Immature natural killer cell (primary cell): Measurements from ENCODE around the gene LAMC3. TPM values are rescaled to one million over a fixed set of nuclear protein-coding genes. Genes with fewer than 3 reads are reported as not detected.
A peak's percentile ranks its signal among the peaks of the same experiment; 100 is the strongest.

ENCODE experiments used
- DNase-seq, 3 donors: peaks; one replicate each; pipeline ENCODE4 v3.0.0; 2022; ENCODE audit warnings: mixed read lengths in 1 of 3
- H3K27ac Mint-ChIP-seq, 6 donors: one replicate each; pipeline ENCODE4 v1.8.0; 2020; ENCODE audit warnings: mixed read lengths in 6 of 6, mild to moderate bottlenecking in 5 of 6, inconsistent platforms in 4 of 6, moderate library complexity in 3 of 6
- H3K27me3 Mint-ChIP-seq, 3 donors: one replicate each; pipeline ENCODE4 v1.8.0; 2020 to 2021; ENCODE audit warnings: low read depth in 3 of 3, mild to moderate bottlenecking in 3 of 3, mixed read lengths in 3 of 3, moderate library complexity in 3 of 3, inconsistent platforms in 1 of 3
- H3K36me3 Mint-ChIP-seq, 3 donors: one replicate each; pipeline ENCODE4 v1.8.0; 2020; ENCODE audit warnings: mixed read lengths in 3 of 3, inconsistent platforms in 2 of 3, mild to moderate bottlenecking in 2 of 3
- H3K4me1 Mint-ChIP-seq, 2 donors: one replicate each; pipeline ENCODE4 v1.8.0; 2020; ENCODE audit warnings: inconsistent platforms in 2 of 2, mild to moderate bottlenecking in 2 of 2, mixed read lengths in 2 of 2, moderate library complexity in 1 of 2
- H3K4me3 Mint-ChIP-seq, 5 donors: one replicate each; pipeline ENCODE4 v1.8.0; 2020; ENCODE audit warnings: mild to moderate bottlenecking in 5 of 5, mixed read lengths in 5 of 5, inconsistent platforms in 3 of 5, moderate library complexity in 3 of 5
- H3K9me3 Mint-ChIP-seq, 6 donors: one replicate each; pipeline ENCODE4 v1.8.0; 2020; ENCODE audit warnings: mild to moderate bottlenecking in 6 of 6, mixed read lengths in 6 of 6, inconsistent platforms in 4 of 6, moderate library complexity in 3 of 6
- polyA plus RNA-seq, 3 donors: library from polyadenylated mRNA; unstranded; fragments of 300-500 nt; fragmentation: Illumina TruSeq; gene quantifications; one replicate each; pipeline ENCODE4 v1.2.3, GENCODE V29; 2021

Gene LAMC3
- polyA plus RNA-seq, 3 donors from 2014 or later, result not detected

GRCh38 chr9:131001021-131001420 lies 8.0 kb upstream of the LAMC3 start:
- DNase-seq, result no peak
- Mint-ChIP-seq H3K4me1 (no peaks in the 10 kb centered on the region), H3K9me3 (no peaks in the 10 kb centered on the region)

GRCh38 chr9:131001990-131002389 lies 7.0 kb upstream of the LAMC3 start:
- Mint-ChIP-seq H3K27me3 (peaks cover 0 to 2% (median 2%) of the 10 kb centered on the region in 3 donors), H3K4me3 (no peak overlapping the region), H3K9me3 (no peaks in the 10 kb centered on the region), H3K27ac (no peak overlapping the region), H3K36me3 (no peaks in the 10 kb centered on the region), H3K4me1 (no peaks in the 10 kb centered on the region)
- no peak for DNase-seq

More at GRCh38 chr9:131001021-131001420, 8.0 kb upstream of the LAMC3 start:
- peaks cover 0 to 2% (median 2%) of the 10 kb centered on the region in 3 donors for H3K27me3 Mint-ChIP-seq
- H3K4me3 Mint-ChIP-seq, result no peak overlapping the region
- H3K27ac Mint-ChIP-seq, result no peak overlapping the region
- H3K36me3 Mint-ChIP-seq, result no peaks in the 10 kb centered on the region

- DNase-seq, result no peak
- Mint-ChIP-seq H3K9me3 (no peaks in the 10 kb centered on the region), H3K27me3 (peaks cover 0 to 10% (median 7%) of the 10 kb centered on the region in 3 donors), H3K4me1 (no peaks in the 10 kb centered on the region), H3K36me3 (no peaks in the 10 kb centered on the region), H3K4me3 (no peak overlapping the region), H3K27ac (no peak overlapping the region)
Observed at GRCh38 chr9:131006601-131007000, 2.4 kb upstream of the LAMC3 start.

- DNase-seq, result no peak
- Mint-ChIP-seq H3K4me3 (no peak overlapping the region), H3K9me3 (no peaks in the 10 kb centered on the region), H3K36me3 (no peaks in the 10 kb centered on the region), H3K27me3 (peaks cover 0 to 15% (median 9%) of the 10 kb centered on the region in 3 donors), H3K4me1 (no peaks in the 10 kb centered on the region), H3K27ac (no peak overlapping the region)
Observed at GRCh38 chr9:131008086-131008485, 888 bp upstream of the LAMC3 start.

- H3K27me3 Mint-ChIP-seq, result peaks cover 0 to 15% (median 9%) of the 10 kb centered on the region in 3 donors
- no peak for DNase-seq
- H3K36me3 Mint-ChIP-seq, result no peaks in the 10 kb centered on the region
- H3K4me3 Mint-ChIP-seq, result peak overlapping the region in 1 of 5 donors; percentile 8
- no peaks in the 10 kb centered on the region for H3K4me1 Mint-ChIP-seq
- no peaks in the 10 kb centered on the region for H3K9me3 Mint-ChIP-seq
- no peak overlapping the region for H3K27ac Mint-ChIP-seq
Observed at GRCh38 chr9:131008563-131008908, 438 bp upstream of the LAMC3 start.

- H3K9me3 Mint-ChIP-seq, result no peaks in the 10 kb centered on the region
- DNase-seq, result no peak
- no peak overlapping the region for H3K27ac Mint-ChIP-seq
- no peaks in the 10 kb centered on the region for H3K4me1 Mint-ChIP-seq
- H3K36me3 Mint-ChIP-seq, result no peaks in the 10 kb centered on the region
- H3K27me3 Mint-ChIP-seq, result peaks cover 4 to 17% (median 9%) of the 10 kb centered on the region in 3 donors
- H3K4me3 Mint-ChIP-seq, result no peak overlapping the region
Observed at GRCh38 chr9:131010482-131011273, 1.7 kb downstream of the LAMC3 start.

GRCh38 chr9:131011274-131012022 lies 2.5 kb downstream of the LAMC3 start:
- DNase-seq, result no peak
- Mint-ChIP-seq H3K4me3 (no peak overlapping the region), H3K36me3 (no peaks in the 10 kb centered on the region), H3K9me3 (no peaks in the 10 kb centered on the region), H3K27ac (no peak overlapping the region), H3K27me3 (peaks cover 4 to 17% (median 9%) of the 10 kb centered on the region in 3 donors), H3K4me1 (no peaks in the 10 kb centered on the region)

GRCh38 chr9:131012023-131012334 lies 3.0 kb downstream of the LAMC3 start:
- H3K4me1 Mint-ChIP-seq, result no peaks in the 10 kb centered on the region
- no peaks in the 10 kb centered on the region for H3K9me3 Mint-ChIP-seq
- no peak overlapping the region for H3K4me3 Mint-ChIP-seq
- H3K27me3 Mint-ChIP-seq, result peaks cover 4 to 17% (median 10%) of the 10 kb centered on the region in 3 donors
- no peak for DNase-seq
- H3K36me3 Mint-ChIP-seq, result no peaks in the 10 kb centered on the region
- no peak overlapping the region for H3K27ac Mint-ChIP-seq

- Mint-ChIP-seq H3K4me1 (no peaks in the 10 kb centered on the region), H3K4me3 (no peak overlapping the region), H3K36me3 (no peaks in the 10 kb centered on the region), H3K9me3 (no peaks in the 10 kb centered on the region), H3K27ac (no peak overlapping the region), H3K27me3 (peaks cover 4 to 17% (median 12%) of the 10 kb centered on the region in 3 donors)
- DNase-seq, result no peak
Observed at GRCh38 chr9:131012396-131012917, 3.5 kb downstream of the LAMC3 start.

GRCh38 chr9:131013015-131013755 lies 4.2 kb downstream of the LAMC3 start:
- Mint-ChIP-seq H3K4me3 (no peak overlapping the region), H3K27ac (no peak overlapping the region), H3K4me1 (no peaks in the 10 kb centered on the region), H3K36me3 (no peaks in the 10 kb centered on the region), H3K9me3 (no peaks in the 10 kb centered on the region), H3K27me3 (peaks cover 4 to 16% (median 12%) of the 10 kb centered on the region in 3 donors)
- DNase-seq, result no peak

- H3K4me1 Mint-ChIP-seq, result no peaks in the 10 kb centered on the region
- no peak overlapping the region for H3K4me3 Mint-ChIP-seq
- peaks cover 4 to 13% (median 7%) of the 10 kb centered on the region in 3 donors for H3K27me3 Mint-ChIP-seq
Observed at GRCh38 chr9:131013771-131014676, 5.0 kb downstream of the LAMC3 start.

GRCh38 chr9:131015112-131015511 lies 6.1 kb downstream of the LAMC3 start:
- DNase-seq, result no peak
- Mint-ChIP-seq H3K36me3 (no peaks in the 10 kb centered on the region), H3K27ac (no peak overlapping the region), H3K4me3 (no peak overlapping the region), H3K4me1 (no peaks in the 10 kb centered on the region), H3K9me3 (no peaks in the 10 kb centered on the region), H3K27me3 (peaks cover 4 to 13% (median 5%) of the 10 kb centered on the region in 3 donors)

More at GRCh38 chr9:131013771-131014676, 5.0 kb downstream of the LAMC3 start:
- Mint-ChIP-seq H3K27ac (no peak overlapping the region), H3K9me3 (no peaks in the 10 kb centered on the region), H3K36me3 (no peaks in the 10 kb centered on the region)
- DNase-seq, result no peak

- Mint-ChIP-seq H3K4me1 (no peaks in the 10 kb centered on the region), H3K9me3 (no peaks in the 10 kb centered on the region), H3K4me3 (no peak overlapping the region), H3K27ac (no peak overlapping the region), H3K36me3 (no peaks in the 10 kb centered on the region), H3K27me3 (peaks cover 4 to 12% (median 8%) of the 10 kb centered on the region in 3 donors)
- DNase-seq, result no peak
Observed at GRCh38 chr9:131015876-131016397, 7.0 kb downstream of the LAMC3 start.
